ENCODE data around the gene NEK7.

DNA sequence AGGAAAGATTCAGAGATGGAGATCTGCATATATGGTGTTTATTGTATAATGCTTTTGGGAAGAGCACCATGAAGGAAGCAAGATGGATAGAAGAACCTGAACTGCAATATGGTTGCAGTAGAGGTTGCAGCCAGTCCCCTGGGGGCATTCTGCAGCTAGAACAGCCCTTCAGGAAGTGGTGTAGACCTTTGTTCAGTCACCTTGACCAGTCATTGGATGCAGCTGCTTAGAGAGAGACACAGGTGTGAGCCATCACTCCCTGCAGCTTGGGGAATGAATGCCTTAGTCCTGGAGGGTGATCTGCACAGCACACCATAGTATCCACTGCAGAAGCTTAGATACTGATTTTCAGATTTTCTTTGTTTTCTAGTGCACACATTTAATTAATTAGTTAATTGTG, 42.3 kb downstream of the NEK7 start:
- TF ChIP-seq, protein P1, sequence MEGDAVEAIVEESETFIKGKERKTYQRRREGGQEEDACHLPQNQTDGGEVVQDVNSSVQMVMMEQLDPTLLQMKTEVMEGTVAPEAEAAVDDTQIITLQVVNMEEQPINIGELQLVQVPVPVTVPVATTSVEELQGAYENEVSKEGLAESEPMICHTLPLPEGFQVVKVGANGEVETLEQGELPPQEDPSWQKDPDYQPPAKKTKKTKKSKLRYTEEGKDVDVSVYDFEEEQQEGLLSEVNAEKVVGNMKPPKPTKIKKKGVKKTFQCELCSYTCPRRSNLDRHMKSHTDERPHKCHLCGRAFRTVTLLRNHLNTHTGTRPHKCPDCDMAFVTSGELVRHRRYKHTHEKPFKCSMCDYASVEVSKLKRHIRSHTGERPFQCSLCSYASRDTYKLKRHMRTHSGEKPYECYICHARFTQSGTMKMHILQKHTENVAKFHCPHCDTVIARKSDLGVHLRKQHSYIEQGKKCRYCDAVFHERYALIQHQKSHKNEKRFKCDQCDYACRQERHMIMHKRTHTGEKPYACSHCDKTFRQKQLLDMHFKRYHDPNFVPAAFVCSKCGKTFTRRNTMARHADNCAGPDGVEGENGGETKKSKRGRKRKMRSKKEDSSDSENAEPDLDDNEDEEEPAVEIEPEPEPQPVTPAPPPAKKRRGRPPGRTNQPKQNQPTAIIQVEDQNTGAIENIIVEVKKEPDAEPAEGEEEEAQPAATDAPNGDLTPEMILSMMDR (IDR thresholded peaks at IDR 0.05): no peak
- TF ChIP-seq POLR2A (IDR thresholded peaks at IDR 0.05): no peak

Measured in lower leg skin (tissue), 3 donors.